ENCODE data around the gene NCAPG2.

GRCh38 chr7:158743219-158743618, 38.6 kb upstream of the NCAPG2 start:
- TF ChIP-seq CTCF (conservative IDR thresholded peaks at IDR 0.05; ENCODE audit: low read depth in 2 of 2) (peak; percentile 40 to 70), ETS1 (IDR thresholded peaks at IDR 0.05) (no peak), EZH2 (IDR thresholded peaks at IDR 0.05; ENCODE audit: low read depth, unreplicated experiment) (no peak), JUNB (IDR thresholded peaks at IDR 0.05; ENCODE audit: unreplicated experiment) (no peak), STAT1 (IDR thresholded peaks at IDR 0.05; ENCODE audit: unreplicated experiment) (no peak), ZNF331 (CRISPR knock-in tag; IDR thresholded peaks at IDR 0.05; ENCODE audit: low read depth) (no peak), POLR2AphosphoS5 (IDR thresholded peaks at IDR 0.05; ENCODE audit: low read depth) (no peak), CREB1 (CRISPR knock-in tag; IDR thresholded peaks at IDR 0.05; ENCODE audit: low read depth) (no peak), NANOG (IDR thresholded peaks at IDR 0.05; ENCODE audit: borderline replicate concordance) (no peak)
- TF ChIP-seq, protein P1, sequence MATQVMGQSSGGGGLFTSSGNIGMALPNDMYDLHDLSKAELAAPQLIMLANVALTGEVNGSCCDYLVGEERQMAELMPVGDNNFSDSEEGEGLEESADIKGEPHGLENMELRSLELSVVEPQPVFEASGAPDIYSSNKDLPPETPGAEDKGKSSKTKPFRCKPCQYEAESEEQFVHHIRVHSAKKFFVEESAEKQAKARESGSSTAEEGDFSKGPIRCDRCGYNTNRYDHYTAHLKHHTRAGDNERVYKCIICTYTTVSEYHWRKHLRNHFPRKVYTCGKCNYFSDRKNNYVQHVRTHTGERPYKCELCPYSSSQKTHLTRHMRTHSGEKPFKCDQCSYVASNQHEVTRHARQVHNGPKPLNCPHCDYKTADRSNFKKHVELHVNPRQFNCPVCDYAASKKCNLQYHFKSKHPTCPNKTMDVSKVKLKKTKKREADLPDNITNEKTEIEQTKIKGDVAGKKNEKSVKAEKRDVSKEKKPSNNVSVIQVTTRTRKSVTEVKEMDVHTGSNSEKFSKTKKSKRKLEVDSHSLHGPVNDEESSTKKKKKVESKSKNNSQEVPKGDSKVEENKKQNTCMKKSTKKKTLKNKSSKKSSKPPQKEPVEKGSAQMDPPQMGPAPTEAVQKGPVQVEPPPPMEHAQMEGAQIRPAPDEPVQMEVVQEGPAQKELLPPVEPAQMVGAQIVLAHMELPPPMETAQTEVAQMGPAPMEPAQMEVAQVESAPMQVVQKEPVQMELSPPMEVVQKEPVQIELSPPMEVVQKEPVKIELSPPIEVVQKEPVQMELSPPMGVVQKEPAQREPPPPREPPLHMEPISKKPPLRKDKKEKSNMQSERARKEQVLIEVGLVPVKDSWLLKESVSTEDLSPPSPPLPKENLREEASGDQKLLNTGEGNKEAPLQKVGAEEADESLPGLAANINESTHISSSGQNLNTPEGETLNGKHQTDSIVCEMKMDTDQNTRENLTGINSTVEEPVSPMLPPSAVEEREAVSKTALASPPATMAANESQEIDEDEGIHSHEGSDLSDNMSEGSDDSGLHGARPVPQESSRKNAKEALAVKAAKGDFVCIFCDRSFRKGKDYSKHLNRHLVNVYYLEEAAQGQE (IDR thresholded peaks at IDR 0.05; ENCODE audit: unreplicated experiment): no peak

Data from GM23338 (cell line).